ENCODE measurements around the gene KAZN.
A peak's percentile ranks its signal among the peaks of the same experiment; 100 is the strongest.

KAZN gene

GRCh38 chr1:14646973-14647372, 48.5 kb downstream of the KAZN start:
- no peak for DNase-seq (ENCODE audit: low read depth)
- H3K4me3 ChIP-seq (ENCODE audit: low read depth, low read length) = no peak overlapping the region
- no peak for TF ChIP-seq CTCF (IDR thresholded peaks at IDR 0.05; ENCODE audit: control insufficient read depth, extremely low read depth, insufficient read depth)

- no peak overlapping the region for H3K4me3 ChIP-seq (ENCODE audit: low read depth, low read length)
- DNase-seq (ENCODE audit: low read depth) = no peak
- no peak for TF ChIP-seq CTCF (IDR thresholded peaks at IDR 0.05; ENCODE audit: control insufficient read depth, extremely low read depth, insufficient read depth)
Measured at GRCh38 chr1:14647777-14648176, 49.3 kb downstream of the KAZN start.

GRCh38 chr1:14648391-14648790, 49.9 kb downstream of the KAZN start:
- H3K4me3 ChIP-seq (ENCODE audit: low read depth, low read length) = no peak overlapping the region
- no peak for DNase-seq (ENCODE audit: low read depth)
- no peak for TF ChIP-seq CTCF (IDR thresholded peaks at IDR 0.05; ENCODE audit: control insufficient read depth, extremely low read depth, insufficient read depth)

- peak; percentile 26 for DNase-seq (ENCODE audit: low read depth)
- no peak overlapping the region for H3K4me3 ChIP-seq (ENCODE audit: low read depth, low read length)
- no peak for TF ChIP-seq CTCF (IDR thresholded peaks at IDR 0.05; ENCODE audit: control insufficient read depth, extremely low read depth, insufficient read depth)
Measured at GRCh38 chr1:14648896-14649855, 50.7 kb downstream of the KAZN start.

- no peak overlapping the region for H3K4me3 ChIP-seq (ENCODE audit: low read depth, low read length)
- no peak for TF ChIP-seq CTCF (IDR thresholded peaks at IDR 0.05; ENCODE audit: control insufficient read depth, extremely low read depth, insufficient read depth)
- peak; percentile 82 for DNase-seq (ENCODE audit: low read depth)
Measured at GRCh38 chr1:14649976-14650375, 51.5 kb downstream of the KAZN start.

- no peak for DNase-seq (ENCODE audit: low read depth)
- TF ChIP-seq CTCF (IDR thresholded peaks at IDR 0.05; ENCODE audit: control insufficient read depth, extremely low read depth, insufficient read depth) = no peak
- H3K4me3 ChIP-seq (ENCODE audit: low read depth, low read length) = no peak overlapping the region
Measured at GRCh38 chr1:14650951-14651350, 52.5 kb downstream of the KAZN start.

All from LNCaP clone FGC (cell line).